ENCODE measurements around the gene BLVRB. TPM values are rescaled to one million over a fixed set of nuclear protein-coding genes. Genes with fewer than 3 reads are reported as not detected.

BLVRB gene
- total and polyA plus RNA-seq, 9 of the 15 experiments (the other 6 are each of a cell fraction or from before 2014, with no cell fraction given): 81.1 to 749 (median 331) TPM

GRCh38 chr19:40466219-40466984 is 857 bp upstream of the BLVRB start (continued):
- TF ChIP-seq, protein P1, sequence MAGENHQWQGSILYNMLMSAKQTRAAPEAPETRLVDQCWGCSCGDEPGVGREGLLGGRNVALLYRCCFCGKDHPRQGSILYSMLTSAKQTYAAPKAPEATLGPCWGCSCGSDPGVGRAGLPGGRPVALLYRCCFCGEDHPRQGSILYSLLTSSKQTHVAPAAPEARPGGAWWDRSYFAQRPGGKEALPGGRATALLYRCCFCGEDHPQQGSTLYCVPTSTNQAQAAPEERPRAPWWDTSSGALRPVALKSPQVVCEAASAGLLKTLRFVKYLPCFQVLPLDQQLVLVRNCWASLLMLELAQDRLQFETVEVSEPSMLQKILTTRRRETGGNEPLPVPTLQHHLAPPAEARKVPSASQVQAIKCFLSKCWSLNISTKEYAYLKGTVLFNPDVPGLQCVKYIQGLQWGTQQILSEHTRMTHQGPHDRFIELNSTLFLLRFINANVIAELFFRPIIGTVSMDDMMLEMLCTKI (IDR thresholded peaks at IDR 0.05; ENCODE audit: partially characterized antibody): no peak
- TF ChIP-seq SMARCA4 (IDR thresholded peaks at IDR 0.05) (peak; percentile 41; the same call in 1 of the 2 replicates), HNRNPL (IDR thresholded peaks at IDR 0.05; ENCODE audit: low read depth, low read length) (no peak), HDAC2 (IDR thresholded peaks at IDR 0.05) (0 out of 2 replicates have a peak, but pooled peaks have one; percentile 32), SAP30 (IDR thresholded peaks at IDR 0.05; ENCODE audit: borderline replicate concordance, insufficient read depth, low read depth, low read length, poor library complexity, severe bottlenecking) (peak; percentile 65), ATF7 (IDR thresholded peaks at IDR 0.05) (no peak), SMARCE1 (IDR thresholded peaks at IDR 0.05) (0 out of 2 replicates have a peak, but pooled peaks have one; percentile 26), CHD2 (IDR thresholded peaks at IDR 0.05; ENCODE audit: low read depth, low read length) (no peak), L3MBTL2 (IDR thresholded peaks at IDR 0.05) (peak; percentile 20; the same call in 1 of the 2 replicates), FOSL1 (tag; conservative IDR thresholded peaks at IDR 0.05) (no peak), HNRNPH1 (optimal IDR thresholded peaks at IDR 0.05; ENCODE audit: low read depth, low read length) (no peak), ZNF507 (tag; conservative IDR thresholded peaks at IDR 0.05) (no peak), MCM7 (IDR thresholded peaks at IDR 0.05) (no peak), MCM5 (IDR thresholded peaks at IDR 0.05; ENCODE audit: low read depth) (no peak), EGR1 (conservative IDR thresholded peaks at IDR 0.05) (peak; percentile 26; the same call in 1 of the 2 replicates), EHMT2 (IDR thresholded peaks at IDR 0.05) (no peak)
- TF ChIP-seq, protein P2, sequence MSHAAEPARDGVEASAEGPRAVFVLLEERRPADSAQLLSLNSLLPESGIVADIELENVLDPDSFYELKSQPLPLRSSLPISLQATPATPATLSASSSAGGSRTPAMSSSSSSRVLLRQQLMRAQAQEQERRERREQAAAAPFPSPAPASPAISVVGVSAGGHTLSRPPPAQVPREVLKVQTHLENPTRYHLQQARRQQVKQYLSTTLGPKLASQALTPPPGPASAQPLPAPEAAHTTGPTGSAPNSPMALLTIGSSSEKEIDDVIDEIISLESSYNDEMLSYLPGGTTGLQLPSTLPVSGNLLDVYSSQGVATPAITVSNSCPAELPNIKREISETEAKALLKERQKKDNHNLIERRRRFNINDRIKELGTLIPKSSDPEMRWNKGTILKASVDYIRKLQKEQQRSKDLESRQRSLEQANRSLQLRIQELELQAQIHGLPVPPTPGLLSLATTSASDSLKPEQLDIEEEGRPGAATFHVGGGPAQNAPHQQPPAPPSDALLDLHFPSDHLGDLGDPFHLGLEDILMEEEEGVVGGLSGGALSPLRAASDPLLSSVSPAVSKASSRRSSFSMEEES (CRISPR knock-in tag; IDR thresholded peaks at IDR 0.05): no peak
- TF ChIP-seq, protein P3, sequence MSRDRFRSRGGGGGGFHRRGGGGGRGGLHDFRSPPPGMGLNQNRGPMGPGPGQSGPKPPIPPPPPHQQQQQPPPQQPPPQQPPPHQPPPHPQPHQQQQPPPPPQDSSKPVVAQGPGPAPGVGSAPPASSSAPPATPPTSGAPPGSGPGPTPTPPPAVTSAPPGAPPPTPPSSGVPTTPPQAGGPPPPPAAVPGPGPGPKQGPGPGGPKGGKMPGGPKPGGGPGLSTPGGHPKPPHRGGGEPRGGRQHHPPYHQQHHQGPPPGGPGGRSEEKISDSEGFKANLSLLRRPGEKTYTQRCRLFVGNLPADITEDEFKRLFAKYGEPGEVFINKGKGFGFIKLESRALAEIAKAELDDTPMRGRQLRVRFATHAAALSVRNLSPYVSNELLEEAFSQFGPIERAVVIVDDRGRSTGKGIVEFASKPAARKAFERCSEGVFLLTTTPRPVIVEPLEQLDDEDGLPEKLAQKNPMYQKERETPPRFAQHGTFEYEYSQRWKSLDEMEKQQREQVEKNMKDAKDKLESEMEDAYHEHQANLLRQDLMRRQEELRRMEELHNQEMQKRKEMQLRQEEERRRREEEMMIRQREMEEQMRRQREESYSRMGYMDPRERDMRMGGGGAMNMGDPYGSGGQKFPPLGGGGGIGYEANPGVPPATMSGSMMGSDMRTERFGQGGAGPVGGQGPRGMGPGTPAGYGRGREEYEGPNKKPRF (IDR thresholded peaks at IDR 0.05; ENCODE audit: low read depth, low read length): no peak
- TF ChIP-seq, protein P4, sequence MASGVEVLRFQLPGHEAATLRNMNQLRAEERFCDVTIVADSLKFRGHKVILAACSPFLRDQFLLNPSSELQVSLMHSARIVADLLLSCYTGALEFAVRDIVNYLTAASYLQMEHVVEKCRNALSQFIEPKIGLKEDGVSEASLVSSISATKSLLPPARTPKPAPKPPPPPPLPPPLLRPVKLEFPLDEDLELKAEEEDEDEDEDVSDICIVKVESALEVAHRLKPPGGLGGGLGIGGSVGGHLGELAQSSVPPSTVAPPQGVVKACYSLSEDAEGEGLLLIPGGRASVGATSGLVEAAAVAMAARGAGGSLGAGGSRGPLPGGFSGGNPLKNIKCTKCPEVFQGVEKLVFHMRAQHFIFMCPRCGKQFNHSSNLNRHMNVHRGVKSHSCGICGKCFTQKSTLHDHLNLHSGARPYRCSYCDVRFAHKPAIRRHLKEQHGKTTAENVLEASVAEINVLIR (CRISPR knock-in tag; IDR thresholded peaks at IDR 0.05): no peak
- TF ChIP-seq, protein P5, sequence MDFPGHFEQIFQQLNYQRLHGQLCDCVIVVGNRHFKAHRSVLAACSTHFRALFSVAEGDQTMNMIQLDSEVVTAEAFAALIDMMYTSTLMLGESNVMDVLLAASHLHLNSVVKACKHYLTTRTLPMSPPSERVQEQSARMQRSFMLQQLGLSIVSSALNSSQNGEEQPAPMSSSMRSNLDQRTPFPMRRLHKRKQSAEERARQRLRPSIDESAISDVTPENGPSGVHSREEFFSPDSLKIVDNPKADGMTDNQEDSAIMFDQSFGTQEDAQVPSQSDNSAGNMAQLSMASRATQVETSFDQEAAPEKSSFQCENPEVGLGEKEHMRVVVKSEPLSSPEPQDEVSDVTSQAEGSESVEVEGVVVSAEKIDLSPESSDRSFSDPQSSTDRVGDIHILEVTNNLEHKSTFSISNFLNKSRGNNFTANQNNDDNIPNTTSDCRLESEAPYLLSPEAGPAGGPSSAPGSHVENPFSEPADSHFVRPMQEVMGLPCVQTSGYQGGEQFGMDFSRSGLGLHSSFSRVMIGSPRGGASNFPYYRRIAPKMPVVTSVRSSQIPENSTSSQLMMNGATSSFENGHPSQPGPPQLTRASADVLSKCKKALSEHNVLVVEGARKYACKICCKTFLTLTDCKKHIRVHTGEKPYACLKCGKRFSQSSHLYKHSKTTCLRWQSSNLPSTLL (IDR thresholded peaks at IDR 0.05): no peak

Measured in K562 (cell line).